GM23248 (cell line): ENCODE data around the gene JAML.

Experiments
- EZH2 ChIP-seq: fragments of 200-600 bp; sonication (generic); IDR thresholded peaks from 2 replicates; pipeline ENCODE4 v1.6.1; 2018; ENCODE audit warnings: antibody characterized with exemption, mild to moderate bottlenecking; ENCODE audit not compliant: insufficient read depth, poor library complexity, severe bottlenecking
- EZH2phosphoT487 ChIP-seq: fragments of 200-600 bp; sonication (generic); IDR thresholded peaks from 2 replicates; pipeline ENCODE4 v1.6.1; 2018; ENCODE audit warnings: antibody characterized with exemption, moderate library complexity, mild to moderate bottlenecking, low read depth; ENCODE audit not compliant: insufficient read depth

DNA sequence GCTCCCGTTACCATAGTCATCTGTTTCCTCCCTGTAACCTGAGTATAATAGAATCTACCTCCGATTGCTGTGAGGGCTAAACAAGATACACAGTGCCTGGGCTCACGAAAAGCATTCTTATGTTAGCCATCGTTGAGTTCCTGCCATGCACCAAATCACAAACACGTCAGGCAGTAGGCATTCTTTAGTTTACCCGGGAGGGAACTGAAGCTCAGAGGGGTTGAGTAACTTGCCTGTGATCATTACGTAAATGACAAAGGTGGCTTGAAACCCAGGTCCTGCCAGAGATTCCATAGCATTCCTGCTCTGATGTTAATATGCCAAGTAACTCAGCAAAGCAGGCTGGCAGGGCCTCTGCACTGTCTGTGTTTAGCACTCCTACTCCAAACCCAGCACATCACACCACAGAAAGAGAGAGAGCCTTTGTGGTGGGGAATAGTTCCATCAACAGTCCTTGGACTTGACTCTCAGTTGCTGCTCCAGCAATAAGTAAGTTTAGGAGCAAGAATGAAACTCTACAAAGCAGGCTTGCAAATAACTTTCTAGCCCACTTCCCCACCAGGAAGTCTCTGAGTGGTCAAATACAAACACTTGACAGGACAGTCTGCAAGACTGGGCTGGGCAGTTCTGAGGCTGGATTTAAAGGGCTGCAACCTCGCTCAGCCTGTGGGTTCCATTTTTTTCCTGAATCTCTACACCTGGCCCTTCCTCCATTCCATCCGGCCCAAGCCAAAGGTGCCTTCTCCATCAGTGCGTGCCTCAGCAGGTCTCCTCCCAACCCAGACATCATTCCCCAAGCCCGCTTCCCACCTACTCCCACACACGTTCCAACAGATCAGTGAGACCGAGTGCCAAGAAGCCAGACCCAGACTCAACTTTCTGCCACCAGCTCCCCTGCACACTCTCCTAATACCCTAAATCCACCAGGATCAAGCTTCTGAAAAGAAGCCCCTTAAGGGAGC lies 49.5 kb downstream of the JAML start:
- TF ChIP-seq EZH2 (no peak), EZH2phosphoT487 (no peak)
